GM12864 (cell line): ENCODE results near the gene SUPT5H.

Source experiments
- DNase-seq: peaks from one replicate; pipeline ENCODE4 v3.0.0-alpha.2; 2011; ENCODE audit warnings: low read depth
- H3K4me3 ChIP-seq: 2 replicates; pipeline ENCODE4 v1.5.1; 2011; ENCODE audit warnings: mild to moderate bottlenecking, low read depth, low read length, control low read depth
- TF ChIP-seq, protein P1 (sequence below): IDR thresholded peaks from 2 replicates; pipeline ENCODE4 v1.5.1; 2011; ENCODE audit warnings: low read depth, mild to moderate bottlenecking, moderate library complexity, low read length, control low read depth, inconsistent platforms; ENCODE audit errors: missing control alignments

SUPT5H gene

DNA sequence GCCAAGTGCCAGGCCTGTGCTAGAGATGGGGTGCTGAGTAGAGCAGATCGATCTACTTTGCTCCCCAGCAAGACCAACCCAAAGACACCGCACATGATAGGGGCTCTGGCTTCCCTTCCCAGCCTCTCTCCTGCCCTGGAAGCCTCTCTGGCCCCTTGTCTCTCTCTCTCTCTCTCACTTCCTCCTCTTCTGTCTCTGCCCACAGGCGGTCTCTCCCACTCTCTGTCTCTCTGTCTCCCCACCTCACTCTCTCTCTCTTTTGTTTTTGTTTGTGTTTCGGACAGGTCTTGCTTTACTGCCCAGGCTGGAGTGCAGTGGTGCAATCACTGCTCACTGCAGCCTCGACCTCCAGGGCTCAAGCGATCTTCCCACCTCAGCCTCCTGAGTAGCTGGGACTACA is 70.9 kb downstream of the SUPT5H start:
- no peak for DNase-seq
- H3K4me3 ChIP-seq, result no peak overlapping the region
- TF ChIP-seq, protein P1, sequence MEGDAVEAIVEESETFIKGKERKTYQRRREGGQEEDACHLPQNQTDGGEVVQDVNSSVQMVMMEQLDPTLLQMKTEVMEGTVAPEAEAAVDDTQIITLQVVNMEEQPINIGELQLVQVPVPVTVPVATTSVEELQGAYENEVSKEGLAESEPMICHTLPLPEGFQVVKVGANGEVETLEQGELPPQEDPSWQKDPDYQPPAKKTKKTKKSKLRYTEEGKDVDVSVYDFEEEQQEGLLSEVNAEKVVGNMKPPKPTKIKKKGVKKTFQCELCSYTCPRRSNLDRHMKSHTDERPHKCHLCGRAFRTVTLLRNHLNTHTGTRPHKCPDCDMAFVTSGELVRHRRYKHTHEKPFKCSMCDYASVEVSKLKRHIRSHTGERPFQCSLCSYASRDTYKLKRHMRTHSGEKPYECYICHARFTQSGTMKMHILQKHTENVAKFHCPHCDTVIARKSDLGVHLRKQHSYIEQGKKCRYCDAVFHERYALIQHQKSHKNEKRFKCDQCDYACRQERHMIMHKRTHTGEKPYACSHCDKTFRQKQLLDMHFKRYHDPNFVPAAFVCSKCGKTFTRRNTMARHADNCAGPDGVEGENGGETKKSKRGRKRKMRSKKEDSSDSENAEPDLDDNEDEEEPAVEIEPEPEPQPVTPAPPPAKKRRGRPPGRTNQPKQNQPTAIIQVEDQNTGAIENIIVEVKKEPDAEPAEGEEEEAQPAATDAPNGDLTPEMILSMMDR, result no peak

DNA sequence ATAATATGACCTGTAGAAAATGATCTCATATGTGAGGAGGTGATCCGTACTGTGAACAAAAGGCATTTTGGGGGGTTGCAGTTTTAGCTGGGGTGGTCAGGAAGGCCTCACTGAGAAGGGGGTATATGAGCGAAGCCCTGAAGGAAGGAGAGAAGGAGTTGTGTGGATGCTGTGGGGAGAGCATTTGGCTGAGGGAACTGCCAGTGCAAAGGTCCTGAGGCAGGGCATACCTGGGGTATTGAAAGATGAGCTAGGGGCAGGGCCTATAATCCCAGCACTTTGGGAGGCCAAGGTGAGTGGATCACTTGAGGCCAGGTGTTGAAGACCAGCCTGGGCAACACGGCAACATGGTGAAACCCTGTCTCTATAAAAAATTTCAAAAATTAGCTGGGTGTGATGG is 72.0 kb downstream of the SUPT5H start:
- TF ChIP-seq, protein P1, result no peak
- H3K4me3 ChIP-seq, result no peak overlapping the region
- DNase-seq, result no peak

DNA sequence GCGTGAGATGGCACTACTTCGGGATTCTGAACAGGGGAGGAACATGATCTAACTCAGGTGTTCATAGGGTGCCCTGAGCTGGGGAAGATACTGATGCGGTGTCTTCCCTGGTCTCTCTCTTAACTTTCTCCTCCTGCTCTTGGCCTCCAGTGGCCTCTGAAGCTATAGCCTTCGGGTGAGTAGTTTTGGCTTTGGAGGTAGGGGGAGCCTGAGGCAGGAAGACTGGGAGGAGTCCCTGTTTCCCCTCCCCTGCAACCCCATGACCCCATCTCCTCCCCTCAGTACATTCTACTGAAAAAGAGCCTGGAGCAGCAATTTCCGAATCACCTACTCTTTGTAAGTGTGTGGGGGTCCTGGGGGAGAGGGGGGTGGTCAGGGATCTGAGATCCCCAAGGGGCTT is 73.1 kb downstream of the SUPT5H start:
- H3K4me3 ChIP-seq, result no peak overlapping the region
- TF ChIP-seq, protein P1, result no peak
- no peak for DNase-seq

DNA sequence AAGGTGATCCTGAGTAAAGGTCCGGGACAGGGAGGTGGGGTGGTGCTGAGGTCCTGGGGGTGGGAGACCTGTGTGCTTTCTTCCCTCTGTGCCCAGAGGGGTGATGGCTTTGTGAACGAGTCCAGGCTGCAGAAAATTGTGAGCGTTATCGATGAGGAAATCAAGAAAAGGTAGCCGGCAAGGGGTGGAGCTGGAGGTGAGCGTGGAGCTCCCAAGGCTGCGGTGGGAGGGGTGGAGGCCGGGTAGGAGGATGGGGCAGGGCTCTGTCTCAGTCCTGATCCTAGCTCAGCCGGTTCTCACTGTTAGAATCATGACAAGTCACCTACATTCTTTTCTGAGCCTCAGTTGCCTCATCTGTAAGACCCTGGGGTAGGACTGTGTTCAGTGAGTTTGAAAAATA is 73.6 kb downstream of the SUPT5H start:
- H3K4me3 ChIP-seq, result no peak overlapping the region
- TF ChIP-seq, protein P1, result no peak
- no peak for DNase-seq

DNA sequence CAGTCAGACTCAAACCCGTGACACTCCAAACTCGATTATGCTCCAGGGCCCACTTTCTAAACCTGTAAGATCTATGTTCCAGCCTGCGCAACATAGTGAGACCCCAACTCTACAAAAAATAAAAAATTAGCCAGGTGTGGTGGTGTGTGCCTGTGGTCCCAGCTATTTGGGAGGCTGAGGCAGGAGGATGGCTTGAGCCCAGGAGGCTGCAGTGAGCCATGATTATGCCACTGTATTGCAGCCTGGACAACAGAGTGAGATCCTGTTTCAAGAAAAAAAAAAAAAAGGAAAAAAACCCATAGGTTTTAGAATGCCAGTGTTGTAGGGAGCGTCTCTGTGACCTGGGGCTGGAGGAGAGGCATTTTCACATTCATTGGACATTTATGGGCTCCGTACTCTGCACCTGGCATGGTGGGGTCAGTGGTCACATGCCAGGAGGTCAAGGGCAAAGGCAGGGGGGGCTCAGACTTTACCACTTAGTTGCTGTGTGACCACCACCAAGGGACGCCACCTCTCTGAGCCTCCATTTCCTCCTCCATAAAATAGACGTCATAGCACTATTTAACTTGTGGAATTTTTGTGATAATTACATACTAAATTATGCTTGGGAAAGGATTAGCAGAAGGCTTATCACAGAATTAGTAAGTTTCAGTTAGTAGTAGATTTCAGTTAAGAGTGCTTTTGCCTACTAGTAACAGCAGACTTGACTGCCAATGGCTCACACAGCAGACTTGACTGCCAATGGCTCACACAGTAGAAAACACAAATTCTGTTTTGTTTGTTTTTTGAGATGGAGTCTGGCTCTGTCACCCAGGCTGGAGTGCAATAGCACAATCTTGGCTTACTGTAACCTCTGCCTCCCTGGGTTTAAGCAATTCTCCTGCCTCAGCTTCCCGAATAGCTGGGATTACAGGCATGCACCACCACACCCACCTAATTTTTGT is 75.4 kb downstream of the SUPT5H start:
- no peak for DNase-seq
- H3K4me3 ChIP-seq, result no peak overlapping the region
- TF ChIP-seq, protein P1, result no peak

DNA sequence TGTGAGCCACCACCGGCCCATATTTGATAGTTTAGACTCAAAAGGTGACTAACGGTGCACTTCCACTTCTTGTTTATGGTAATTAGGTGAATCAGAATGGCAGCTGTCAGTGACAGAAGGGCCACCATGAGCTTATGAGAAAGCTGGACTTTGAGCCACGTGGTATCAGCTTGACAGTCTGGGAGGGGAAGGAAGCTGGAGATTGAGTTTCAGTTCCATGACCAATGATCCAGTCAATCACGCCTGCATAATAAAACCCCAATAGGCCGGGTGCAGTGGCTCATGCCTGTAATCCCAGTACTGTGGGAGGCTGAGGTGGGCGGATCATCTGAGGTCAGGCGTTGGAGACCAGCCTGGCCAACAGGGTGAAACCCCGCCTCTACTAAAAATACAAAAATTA is 79.1 kb downstream of the SUPT5H start:
- H3K4me3 ChIP-seq, result no peak overlapping the region
- TF ChIP-seq, protein P1, result no peak
- no peak for DNase-seq

DNA sequence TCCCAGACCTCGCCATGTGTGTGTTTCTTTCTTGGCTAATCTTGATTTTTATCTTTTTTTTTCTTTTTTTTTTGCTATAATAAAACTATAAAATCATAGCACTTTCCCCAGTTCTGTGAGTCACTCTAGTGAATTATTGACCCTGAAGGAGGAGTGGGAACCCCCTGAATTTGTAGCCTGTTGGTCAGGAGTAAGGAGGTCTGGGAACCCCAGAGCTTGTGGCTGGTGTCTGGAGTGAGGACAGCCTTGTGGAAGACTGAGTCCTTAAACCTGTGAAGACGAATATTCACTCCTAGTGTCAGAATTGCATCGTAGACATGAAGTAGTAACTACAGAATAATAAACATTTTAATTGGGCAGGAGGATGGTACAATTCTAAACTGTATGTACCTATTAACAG is 79.8 kb downstream of the SUPT5H start:
- no peak overlapping the region for H3K4me3 ChIP-seq

More for the DNA sequence above, 79.8 kb downstream of the SUPT5H start:
- TF ChIP-seq, protein P1, result no peak
- DNase-seq, result no peak
